Neuronal stem cell (in vitro differentiated cells): Measurements from ENCODE around the gene AREL1.

ENCODE experiments used
- DNase-seq: peaks from one replicate; pipeline ENCODE4 v3.0.0-alpha.2; 2013; ENCODE audit warnings: low spot score
- H2AFZ ChIP-seq: one replicate; pipeline ENCODE4 v1.6.1; 2013; ENCODE audit warnings: mild to moderate bottlenecking, low read length, inconsistent platforms
- H2AK5ac ChIP-seq: 2 replicates; pipeline ENCODE4 v1.6.1; 2013; ENCODE audit warnings: low read depth, mild to moderate bottlenecking, inconsistent platforms, low read length, moderate library complexity, mixed read lengths
- H2BK120ac ChIP-seq: 2 replicates; pipeline ENCODE4 v1.6.1; 2013; ENCODE audit warnings: low read depth, mild to moderate bottlenecking, inconsistent platforms, low read length, moderate library complexity, mixed read lengths
- H2BK12ac ChIP-seq: one replicate; pipeline ENCODE4 v1.6.1; 2013; ENCODE audit warnings: low read length, inconsistent platforms
- H2BK15ac ChIP-seq: 2 replicates; pipeline ENCODE4 v1.6.1; 2013; ENCODE audit warnings: mild to moderate bottlenecking, low read length, inconsistent platforms, mixed read lengths
- H2BK5ac ChIP-seq: one replicate; pipeline ENCODE4 v1.6.1; 2013; ENCODE audit warnings: inconsistent platforms, mild to moderate bottlenecking, low read length, moderate library complexity
- H3K14ac ChIP-seq: one replicate; pipeline ENCODE4 v1.6.1; 2013; ENCODE audit warnings: low read length, inconsistent platforms
- H3K18ac ChIP-seq: 2 replicates; pipeline ENCODE4 v1.6.1; 2013; ENCODE audit warnings: low read length, inconsistent platforms
- H3K23ac ChIP-seq: 2 replicates; pipeline ENCODE4 v1.6.1; 2013; ENCODE audit warnings: low read depth, mild to moderate bottlenecking, mixed read lengths, low read length, inconsistent platforms; ENCODE audit not compliant: poor library complexity
- H3K27ac ChIP-seq: replicated peaks from 3 replicates; pipeline ENCODE4 v1.5.1; 2013; ENCODE audit warnings: low read length, inconsistent platforms
- H3K27me3 ChIP-seq, 3 experiments: 2 replicates each; pipeline ENCODE4 v1.6.1; 2013; ENCODE audit warnings: low read length in 3 of 3, mild to moderate bottlenecking in 2 of 3, inconsistent platforms in 1 of 3, low read depth in 1 of 3, mixed read lengths in 1 of 3, moderate library complexity in 1 of 3; ENCODE audit not compliant: control insufficient read depth in 3 of 3, insufficient read depth in 3 of 3
- H3K36me3 ChIP-seq, 2 donors: replicated peaks in 1 of 2; 2 replicates each; pipeline ENCODE4 v1.6.1; 2013; ENCODE audit warnings: low read length in 2 of 2; ENCODE audit not compliant: control insufficient read depth in 2 of 2, insufficient read depth in 2 of 2
- H3K4ac ChIP-seq: 2 replicates; pipeline ENCODE4 v1.6.1; 2013; ENCODE audit warnings: inconsistent platforms, mild to moderate bottlenecking, low read length, moderate library complexity
- H3K4me1 ChIP-seq, 2 donors: 1 replicate in 1 of 2; 2 replicates in 1 of 2; pipeline ENCODE4 v1.6.1; 2013; ENCODE audit warnings: low read length in 2 of 2, low read depth in 1 of 2; ENCODE audit not compliant: control insufficient read depth in 2 of 2, insufficient read depth in 1 of 2
- H3K4me2 ChIP-seq: one replicate; pipeline ENCODE4 v1.6.1; 2013; ENCODE audit warnings: mild to moderate bottlenecking, low read length, inconsistent platforms; ENCODE audit not compliant: insufficient read depth, poor library complexity, severe bottlenecking
- H3K4me3 ChIP-seq, 2 donors: 2 replicates each; pipeline ENCODE4 v1.5.1; 2013; ENCODE audit warnings: low read length in 2 of 2, mild to moderate bottlenecking in 2 of 2, inconsistent platforms in 1 of 2, moderate library complexity in 1 of 2
- H3K79me1 ChIP-seq: one replicate; pipeline ENCODE4 v1.6.1; 2013; ENCODE audit warnings: low read depth, mild to moderate bottlenecking, inconsistent platforms, low read length, moderate library complexity
- H3K9ac ChIP-seq: one replicate; pipeline ENCODE4 v1.6.1; 2013; ENCODE audit warnings: mild to moderate bottlenecking, low read depth, low read length, inconsistent platforms; ENCODE audit not compliant: poor library complexity
- H3K9me3 ChIP-seq, 2 donors: replicated peaks in 1 of 2; 2 replicates each; pipeline versions ENCODE3 to v1.6.1; 2013; ENCODE audit warnings: low read length in 2 of 2, mild to moderate bottlenecking in 2 of 2, inconsistent platforms in 1 of 2, low read depth in 1 of 2, mixed read lengths in 1 of 2, moderate library complexity in 1 of 2; ENCODE audit not compliant: control insufficient read depth in 2 of 2, insufficient read depth in 1 of 2
- H4K8ac ChIP-seq: one replicate; pipeline ENCODE4 v1.6.1; 2013; ENCODE audit warnings: low read depth, mild to moderate bottlenecking, inconsistent platforms, low read length, moderate library complexity
- H4K91ac ChIP-seq: one replicate; pipeline ENCODE4 v1.6.1; 2013; ENCODE audit warnings: low read length, low read depth, mild to moderate bottlenecking, inconsistent platforms; ENCODE audit not compliant: poor library complexity
- WGBS, 2 donors: extraction: QIAGEN DNeasy Blood & Tissue Kit; methylation state at CpG; one replicate each; pipeline ENCODE4 v1.1.7; 2013; ENCODE audit warnings: missing lambda C conversion rate in 2 of 2, mixed read lengths in 1 of 2; ENCODE audit not compliant: insufficient read length in 2 of 2, insufficient replicate concordance in 1 of 2; ENCODE audit errors: extremely low coverage in 2 of 2; 5-methylcytosine and 5-hydroxymethylcytosine counted together

The AREL1 gene

GRCh38 chr14:74628418-74628817 is 84.5 kb downstream of the AREL1 start:
- Histone ChIP-seq H3K18ac (no peak overlapping the region), H3K4ac (no peak overlapping the region), H2AFZ (no peak overlapping the region), H4K91ac (no peak overlapping the region), H2BK12ac (no peak overlapping the region), H2BK5ac (no peak overlapping the region), H3K9ac (no peak overlapping the region), H3K4me1 (peaks cover 0 to 16% of the 10 kb centered on the region in 2 donors), H3K14ac (no peak overlapping the region), H2AK5ac (no peak overlapping the region), H3K27ac (no peak overlapping the region), H3K9me3 (no peaks in the 10 kb centered on the region), H3K36me3 (no peaks in the 10 kb centered on the region), H4K8ac (no peak overlapping the region), H3K4me3 (no peak overlapping the region), H2BK120ac (no peak overlapping the region), H3K23ac (no peak overlapping the region), H3K79me1 (no peaks in the 10 kb centered on the region), H2BK15ac (no peak overlapping the region), H3K27me3 (peaks cover 0 to 26% (median 0%) of the 10 kb centered on the region in 3 experiments), H3K4me2 (no peak overlapping the region)
- no peak for DNase-seq
- WGBS, 2 donors = no CpG with 5 or more reads among the region's 5 CpGs

DNA sequence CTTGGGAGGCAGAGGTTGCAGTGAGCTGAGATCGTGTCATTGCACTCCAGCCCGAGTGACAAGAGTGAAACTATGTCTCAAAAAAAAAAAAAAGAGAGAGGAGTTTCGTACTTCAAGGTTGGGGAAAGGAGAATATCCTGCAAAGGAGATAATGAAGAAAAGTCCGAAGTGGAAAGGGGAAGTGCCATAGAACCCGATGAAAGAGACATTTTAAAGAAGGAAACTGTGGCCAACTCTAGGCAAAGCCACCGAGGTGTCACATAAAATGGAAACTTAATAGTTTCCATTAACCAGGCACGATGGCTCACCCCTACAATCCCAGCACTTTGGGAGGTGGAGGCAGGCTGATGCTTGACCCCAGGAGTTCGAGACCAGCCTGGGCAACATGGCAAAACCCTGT is 85.8 kb downstream of the AREL1 start:
- Histone ChIP-seq H3K36me3 (no peaks in the 10 kb centered on the region), H3K27ac (no peak overlapping the region), H3K9me3 (no peaks in the 10 kb centered on the region), H3K27me3 (peaks cover 0 to 26% (median 0%) of the 10 kb centered on the region in 3 experiments), H2BK120ac (no peak overlapping the region), H3K4ac (no peak overlapping the region), H2BK5ac (no peak overlapping the region), H2BK12ac (no peak overlapping the region), H3K18ac (no peak overlapping the region), H3K9ac (no peak overlapping the region), H3K4me3 (no peak overlapping the region), H3K4me2 (no peak overlapping the region), H4K91ac (no peak overlapping the region), H3K4me1 (peaks cover 0 to 12% of the 10 kb centered on the region in 2 donors), H2AK5ac (no peak overlapping the region), H3K23ac (no peak overlapping the region), H2BK15ac (no peak overlapping the region), H4K8ac (no peak overlapping the region), H3K14ac (no peak overlapping the region), H3K79me1 (no peaks in the 10 kb centered on the region), H2AFZ (no peak overlapping the region)
- no CpG with 5 or more reads among the region's 8 CpGs for WGBS, 2 donors
- DNase-seq = no peak

DNA sequence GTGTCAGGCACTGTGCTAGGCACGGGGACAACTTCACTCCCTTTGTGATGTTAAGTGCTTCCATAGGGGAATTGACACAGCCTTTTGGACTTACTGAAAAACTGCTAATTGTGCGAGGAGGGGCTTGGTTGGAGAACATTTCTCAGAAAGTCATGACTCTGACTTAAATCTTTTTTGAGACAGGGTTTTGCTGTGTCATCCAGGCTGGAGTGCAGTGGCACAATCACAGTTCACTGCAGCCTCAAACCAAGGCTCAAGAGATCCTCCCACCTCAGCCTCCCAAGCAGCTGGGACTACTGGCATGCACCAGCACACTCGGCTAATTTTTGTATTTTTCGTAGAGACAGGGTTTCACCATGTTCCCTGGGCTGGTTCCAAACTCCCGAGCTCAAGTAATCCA is 90.6 kb downstream of the AREL1 start:
- H2BK120ac ChIP-seq = no peak overlapping the region
- no peaks in the 10 kb centered on the region for H3K36me3 ChIP-seq
- no peak overlapping the region for H3K4ac ChIP-seq
- no peak overlapping the region for H3K4me3 ChIP-seq
- H3K18ac ChIP-seq = no peak overlapping the region
- H2AK5ac ChIP-seq = no peak overlapping the region
- H3K79me1 ChIP-seq = no peaks in the 10 kb centered on the region
- DNase-seq = no peak
- H2BK5ac ChIP-seq = no peak overlapping the region
- no peak overlapping the region for H2AFZ ChIP-seq
- WGBS, 2 donors = no CpG with 5 or more reads among the region's 5 CpGs
- H3K27me3 ChIP-seq = peaks cover 0 to 20% (median 0%) of the 10 kb centered on the region in 3 experiments
- H4K8ac ChIP-seq = no peak overlapping the region
- H3K9ac ChIP-seq = no peak overlapping the region
- no peak overlapping the region for H3K4me2 ChIP-seq
- H2BK15ac ChIP-seq = peak overlapping the region; percentile 7
- no peak overlapping the region for H4K91ac ChIP-seq
- peaks cover 5 to 14% of the 10 kb centered on the region in 2 donors for H3K4me1 ChIP-seq
- H3K9me3 ChIP-seq = no peaks in the 10 kb centered on the region
- no peak overlapping the region for H3K14ac ChIP-seq
- no peak overlapping the region for H2BK12ac ChIP-seq
- no peak overlapping the region for H3K27ac ChIP-seq
- H3K23ac ChIP-seq = no peak overlapping the region

DNA sequence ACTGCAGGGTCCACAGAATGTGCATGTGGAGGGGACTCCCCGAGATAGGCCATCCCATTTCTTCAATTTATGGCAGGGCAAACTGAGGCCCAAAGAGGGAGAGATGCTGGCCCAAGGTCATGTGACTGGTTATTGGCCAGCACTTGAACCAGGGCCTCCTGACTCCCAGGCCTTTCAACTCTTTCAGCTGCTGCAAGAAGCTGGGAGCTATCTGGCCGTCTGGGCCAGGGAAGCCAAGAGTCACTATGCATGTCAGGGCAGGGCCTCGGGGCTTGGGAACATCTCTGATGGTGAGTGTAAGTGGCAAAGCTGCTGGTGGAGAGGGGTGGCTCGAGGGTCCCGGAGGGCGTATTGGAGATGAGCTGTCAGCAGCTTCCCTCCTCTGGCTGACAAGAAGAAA is 91.3 kb downstream of the AREL1 start:
- Histone ChIP-seq H2BK120ac (no peak overlapping the region), H3K4ac (no peak overlapping the region), H2BK15ac (no peak overlapping the region), H4K8ac (no peak overlapping the region), H4K91ac (no peak overlapping the region), H3K4me3 (no peak overlapping the region), H3K23ac (no peak overlapping the region), H3K9me3 (no peaks in the 10 kb centered on the region), H2AK5ac (no peak overlapping the region), H2BK5ac (no peak overlapping the region), H3K4me1 (peaks cover 6 to 14% of the 10 kb centered on the region in 2 donors), H3K9ac (no peak overlapping the region), H2BK12ac (no peak overlapping the region), H3K4me2 (no peak overlapping the region), H3K36me3 (no peaks in the 10 kb centered on the region), H3K79me1 (no peaks in the 10 kb centered on the region), H3K27me3 (peaks cover 0 to 23% (median 0%) of the 10 kb centered on the region in 3 experiments), H3K18ac (no peak overlapping the region), H3K14ac (no peak overlapping the region), H2AFZ (peak overlapping the region; percentile 62), H3K27ac (no peak overlapping the region)
- WGBS, 2 donors = no CpG with 5 or more reads among the region's 6 CpGs
- no peak for DNase-seq
